ENCODE measurements around the gene LZIC. TPM values are rescaled to one million over a fixed set of nuclear protein-coding genes. Genes with fewer than 3 reads are reported as not detected.
A peak's percentile ranks its signal among the peaks of the same experiment; 100 is the strongest.

The LZIC gene
- total and polyA plus RNA-seq, 9 of the 15 experiments (the other 6 are each of a cell fraction or from before 2014, with no cell fraction given) = 32.9 to 109 (median 61.7) TPM

DNA sequence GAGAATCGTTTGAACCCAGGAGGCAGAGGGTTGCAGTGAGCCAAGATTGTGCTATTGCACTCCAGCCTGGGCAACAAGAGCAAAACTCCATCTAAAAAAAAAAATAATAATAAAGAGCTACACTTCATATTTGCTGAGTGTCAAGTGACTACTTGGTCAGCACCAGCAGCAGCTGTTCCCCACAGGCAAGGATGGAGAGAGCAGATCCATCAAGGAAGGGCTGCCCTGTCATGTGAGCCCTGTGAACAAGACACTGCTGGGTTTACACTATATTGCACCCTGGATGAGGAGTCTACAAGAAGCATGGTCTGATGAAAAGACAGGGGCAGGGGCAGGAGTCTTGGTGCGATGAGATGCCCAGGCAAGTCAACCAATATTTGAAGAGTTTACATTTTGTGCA, 36.7 kb downstream of the LZIC start (continued):
- TF ChIP-seq NCOR1 (IDR thresholded peaks at IDR 0.05) = no peak
- TF ChIP-seq NFIX (CRISPR knock-in tag; IDR thresholded peaks at IDR 0.05; ENCODE audit: low read depth) = no peak
- TF ChIP-seq HNRNPLL (IDR thresholded peaks at IDR 0.05; ENCODE audit: low read depth, low read length, poor library complexity, severe bottlenecking) = no peak
- no peak for TF ChIP-seq ZBTB8A (IDR thresholded peaks at IDR 0.05; ENCODE audit: partially characterized antibody)
- TF ChIP-seq PTTG1 (tag; IDR thresholded peaks at IDR 0.05; ENCODE audit: low read depth) = no peak
- TF ChIP-seq C11orf30 (IDR thresholded peaks at IDR 0.05; ENCODE audit: low read depth) = no peak
- TF ChIP-seq RBM25 (IDR thresholded peaks at IDR 0.05; ENCODE audit: low read depth, low read length, severe bottlenecking) = no peak

- intact Hi-C loops (cut with micrococcal nuclease) (no loop called here), in situ Hi-C loops (cut with MboI) (no loop called here)
- TF ChIP-seq C11orf30 (IDR thresholded peaks at IDR 0.05; ENCODE audit: low read depth) (peak; percentile 58; the same call in 1 of the 2 replicates), ZNF717 (CRISPR knock-in tag; IDR thresholded peaks at IDR 0.05) (no peak), ZNF316 (IDR thresholded peaks at IDR 0.05) (peak; percentile 69), EHMT2 (IDR thresholded peaks at IDR 0.05) (0 out of 2 replicates have a peak, but pooled peaks have one; percentile 8), RNF2 (IDR thresholded peaks at IDR 0.05) (no peak), CEBPB (tag; IDR thresholded peaks at IDR 0.05) (no peak)
- H3K4me3 ChIP-seq = no peak overlapping the region
- CTCF ChIA-PET (ENCODE audit: low intra/inter-chr PET ratio) = no interaction called here
- H4K20me1 ChIP-seq (replicated peaks; ENCODE audit: control insufficient read depth, insufficient read depth, low read length) = peaks cover 7% of the 10 kb centered on the region; the same call in 1 of the 2 replicates
- FAIRE-seq (no peak), DNase-seq (ENCODE audit: extremely low read depth in 1 of 4, low spot score in 3 of 4) (no peak), ATAC-seq (no peak)
- H3K9me3 ChIP-seq (replicated peaks; ENCODE audit: control insufficient read depth, insufficient read depth, low read depth, low read length) = no peaks in the 10 kb centered on the region
- BruUV-seq (replicated peaks) = no TSS peak
- H2AFZ ChIP-seq (ENCODE audit: low read depth, low read length) = no peak overlapping the region
- POLR2A ChIA-PET = interaction anchor here (0.6 to 1.3 kb wide), 4 partner anchors 10 to 99 kb away, joined by 3 to 6 read pairs (median 4); no protein-coding TSS in a partner anchor
- peaks cover 3% of the 10 kb centered on the region for H3K9me1 ChIP-seq (ENCODE audit: control insufficient read depth, insufficient read depth, low read length)
- no peak overlapping the region; a peak in 1 of 4 replicates for H3K9ac ChIP-seq (ENCODE audit: insufficient read depth in 1 of 2, low read depth in 2 of 2, low read length in 2 of 2)
- H3K27ac ChIP-seq (ENCODE audit: extremely low read depth, low read depth, low read length) = no peak overlapping the region
- no peak overlapping the region for H3K4me2 ChIP-seq (ENCODE audit: insufficient read depth, low read length)
- H3K36me3 ChIP-seq (ENCODE audit: control insufficient read depth, insufficient read depth, low read length) = no peaks in the 10 kb centered on the region
- 53% methylated on average over 4 of the region's 4 CpGs for WGBS (ENCODE audit: insufficient coverage, low coverage, missing lambda C conversion rate)
- H3K79me2 ChIP-seq (ENCODE audit: control insufficient read depth, insufficient read depth, low read length) = peaks cover 14% of the 10 kb centered on the region
- no peaks in the 10 kb centered on the region for H3K27me3 ChIP-seq (ENCODE audit: control insufficient read depth in 2 of 2, insufficient read depth in 2 of 2, low read length in 2 of 2)
- peaks cover 32 to 38% of the 10 kb centered on the region in 2 experiments; a peak in 4 of 5 replicates for H3K4me1 ChIP-seq (replicated peaks in 1 of 2; ENCODE audit: control insufficient read depth in 2 of 2, insufficient read depth in 2 of 2, low read length in 2 of 2)
Observed at GRCh38 chr1:9905010-9905409, 38.2 kb downstream of the LZIC start.

Data from K562 (cell line).